Measurements from ENCODE around the gene AGAP1.

Gene AGAP1

DNA sequence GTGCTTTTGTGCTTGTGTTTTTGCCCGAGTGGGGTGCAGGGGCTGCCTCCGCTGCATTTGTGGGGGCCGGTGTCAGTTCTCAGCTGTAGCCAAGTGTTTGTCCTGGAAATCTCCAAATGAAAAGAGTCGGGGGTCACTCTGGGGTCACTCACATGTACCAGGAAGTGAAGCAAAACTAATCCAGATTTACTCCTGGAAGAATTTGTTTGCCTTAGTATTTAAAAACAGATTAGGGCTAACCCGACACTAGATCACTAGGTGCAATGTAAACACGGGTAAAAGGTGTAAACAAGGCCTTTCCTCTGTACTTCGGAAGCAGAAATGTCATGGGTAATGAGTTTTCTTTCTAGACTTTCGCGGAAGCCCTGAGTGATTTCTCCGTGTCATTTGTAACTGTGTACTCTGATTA lies 624.0 kb downstream of the AGAP1 start:
- ChIA-PET POLR2A (no interaction called here), CTCF (no interaction called here)
- no peak for DNase-seq (ENCODE audit: extremely low spot score)
- TF ChIP-seq, protein P1, sequence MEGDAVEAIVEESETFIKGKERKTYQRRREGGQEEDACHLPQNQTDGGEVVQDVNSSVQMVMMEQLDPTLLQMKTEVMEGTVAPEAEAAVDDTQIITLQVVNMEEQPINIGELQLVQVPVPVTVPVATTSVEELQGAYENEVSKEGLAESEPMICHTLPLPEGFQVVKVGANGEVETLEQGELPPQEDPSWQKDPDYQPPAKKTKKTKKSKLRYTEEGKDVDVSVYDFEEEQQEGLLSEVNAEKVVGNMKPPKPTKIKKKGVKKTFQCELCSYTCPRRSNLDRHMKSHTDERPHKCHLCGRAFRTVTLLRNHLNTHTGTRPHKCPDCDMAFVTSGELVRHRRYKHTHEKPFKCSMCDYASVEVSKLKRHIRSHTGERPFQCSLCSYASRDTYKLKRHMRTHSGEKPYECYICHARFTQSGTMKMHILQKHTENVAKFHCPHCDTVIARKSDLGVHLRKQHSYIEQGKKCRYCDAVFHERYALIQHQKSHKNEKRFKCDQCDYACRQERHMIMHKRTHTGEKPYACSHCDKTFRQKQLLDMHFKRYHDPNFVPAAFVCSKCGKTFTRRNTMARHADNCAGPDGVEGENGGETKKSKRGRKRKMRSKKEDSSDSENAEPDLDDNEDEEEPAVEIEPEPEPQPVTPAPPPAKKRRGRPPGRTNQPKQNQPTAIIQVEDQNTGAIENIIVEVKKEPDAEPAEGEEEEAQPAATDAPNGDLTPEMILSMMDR (IDR thresholded peaks at IDR 0.05; ENCODE audit: control extremely low read depth, extremely low read depth, low read depth, missing control alignments) = no peak

DNA sequence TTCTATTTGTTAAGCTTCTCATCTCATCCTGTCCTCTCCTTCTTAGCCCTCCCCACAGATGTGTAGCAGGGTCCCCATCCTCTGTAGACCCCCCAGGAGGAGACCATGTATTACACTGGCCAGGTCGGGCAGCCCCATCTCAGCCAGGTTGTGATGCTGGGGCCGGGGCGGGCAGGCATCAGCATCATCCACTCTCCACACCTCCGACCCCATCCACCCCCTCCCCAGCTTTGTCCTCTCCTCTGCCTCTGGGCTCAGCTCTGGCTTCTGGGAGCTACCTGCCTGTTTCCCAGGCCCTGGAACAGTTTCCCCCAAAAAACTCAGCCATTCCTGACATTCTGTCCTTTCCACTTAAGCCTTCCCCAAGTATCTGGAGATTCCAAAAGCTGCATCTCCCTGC lies 625.2 kb downstream of the AGAP1 start:
- TF ChIP-seq, protein P1 (IDR thresholded peaks at IDR 0.05; ENCODE audit: control extremely low read depth, extremely low read depth, low read depth, missing control alignments) = no peak
- CTCF ChIA-PET = no interaction called here
- POLR2A ChIA-PET = no interaction called here
- no peak for DNase-seq (ENCODE audit: extremely low spot score)

DNA sequence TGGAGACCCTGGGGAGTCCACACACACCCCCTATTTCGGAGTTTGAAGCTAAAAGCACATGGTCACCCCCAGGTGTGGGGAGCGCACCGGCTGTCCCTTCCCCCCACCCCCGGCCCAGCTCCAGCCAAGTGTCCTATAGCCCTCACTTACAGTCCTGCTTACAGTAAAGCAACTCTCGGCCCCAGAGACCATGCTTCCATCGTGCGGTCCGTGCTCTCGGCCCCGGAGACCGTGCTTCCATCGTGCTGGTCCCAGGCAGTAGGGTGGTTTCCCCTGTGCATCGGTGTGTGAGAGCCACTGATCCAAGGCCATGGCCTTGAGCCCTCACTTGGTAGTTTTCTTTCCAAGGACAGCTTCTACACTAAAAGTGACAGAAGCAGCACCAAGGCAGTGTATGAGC lies 625.6 kb downstream of the AGAP1 start:
- ChIA-PET POLR2A (no interaction called here), CTCF (no interaction called here)
- TF ChIP-seq, protein P1 (IDR thresholded peaks at IDR 0.05; ENCODE audit: control extremely low read depth, extremely low read depth, low read depth, missing control alignments) = no peak
- no peak for DNase-seq (ENCODE audit: extremely low spot score)

DNA sequence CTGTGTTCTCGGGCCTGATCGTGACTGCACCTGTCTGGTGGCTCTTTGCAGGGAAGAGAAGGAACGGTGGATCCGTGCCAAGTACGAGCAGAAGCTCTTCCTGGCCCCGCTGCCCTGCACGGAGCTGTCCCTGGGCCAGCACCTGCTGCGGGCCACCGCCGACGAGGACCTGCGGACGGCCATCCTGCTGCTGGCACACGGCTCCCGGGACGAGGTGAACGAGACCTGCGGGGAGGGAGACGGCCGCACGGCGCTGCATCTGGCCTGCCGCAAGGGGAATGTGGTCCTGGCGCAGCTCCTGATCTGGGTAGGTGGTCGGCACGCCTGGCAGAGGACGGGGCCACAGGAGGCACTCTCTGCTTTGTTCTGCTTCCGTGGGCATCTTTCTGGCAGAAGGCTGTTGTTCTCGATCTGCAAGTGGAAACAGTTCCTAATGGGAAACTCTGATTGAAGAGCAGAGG lies 626.3 kb downstream of the AGAP1 start:
- TF ChIP-seq, protein P1 (IDR thresholded peaks at IDR 0.05; ENCODE audit: control extremely low read depth, extremely low read depth, low read depth, missing control alignments) = no peak
- POLR2A ChIA-PET = no interaction called here
- CTCF ChIA-PET = no interaction called here

DNA sequence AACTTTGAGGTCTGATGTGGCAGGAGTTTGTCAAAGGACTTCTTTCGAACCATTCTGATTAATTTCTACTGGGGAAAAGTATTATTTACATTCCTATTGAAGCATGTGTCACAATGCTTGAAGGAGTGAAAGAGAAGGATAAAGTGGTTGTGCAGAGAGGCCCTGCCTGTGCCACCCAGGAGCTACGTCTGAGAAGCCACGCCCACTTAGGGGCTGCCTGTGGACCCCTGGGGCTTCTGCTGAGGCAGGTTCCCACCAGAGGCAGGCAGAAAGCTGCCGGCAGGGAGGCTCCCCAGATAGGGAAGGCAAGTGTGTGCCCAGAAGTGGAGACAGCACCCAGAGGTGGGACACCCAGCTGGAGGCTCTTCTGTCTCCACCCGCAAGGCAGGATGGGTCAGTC lies 627.0 kb downstream of the AGAP1 start:
- CTCF ChIA-PET = no interaction called here
- TF ChIP-seq, protein P1 (IDR thresholded peaks at IDR 0.05; ENCODE audit: control extremely low read depth, extremely low read depth, low read depth, missing control alignments) = no peak
- no peak for DNase-seq (ENCODE audit: extremely low spot score)
- POLR2A ChIA-PET = no interaction called here

More for the DNA sequence above, 626.3 kb downstream of the AGAP1 start:
- no peak for DNase-seq (ENCODE audit: extremely low spot score)

DNA sequence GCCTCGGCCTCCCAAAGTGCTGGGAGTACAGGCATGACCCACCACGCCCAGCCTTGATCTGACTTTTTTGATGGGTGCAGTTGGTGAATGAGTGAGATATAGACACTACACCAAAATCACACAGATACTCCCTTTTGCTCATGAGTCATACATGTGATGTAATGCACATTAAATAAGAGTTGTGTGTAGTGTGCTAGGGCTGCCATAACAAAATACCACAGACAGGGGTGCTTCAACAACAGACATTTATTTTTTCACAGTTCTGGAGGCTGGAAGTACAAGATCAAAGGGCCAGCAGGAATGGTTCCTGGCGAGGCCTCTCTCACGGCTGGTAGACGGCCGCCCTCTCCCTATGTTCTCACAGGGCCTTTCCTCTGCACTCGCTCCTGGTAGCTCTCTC lies 627.7 kb downstream of the AGAP1 start:
- DNase-seq (ENCODE audit: extremely low spot score) = no peak
- POLR2A ChIA-PET = no interaction called here
- CTCF ChIA-PET = no interaction called here
- TF ChIP-seq, protein P1 (IDR thresholded peaks at IDR 0.05; ENCODE audit: control extremely low read depth, extremely low read depth, low read depth, missing control alignments) = no peak

DNA sequence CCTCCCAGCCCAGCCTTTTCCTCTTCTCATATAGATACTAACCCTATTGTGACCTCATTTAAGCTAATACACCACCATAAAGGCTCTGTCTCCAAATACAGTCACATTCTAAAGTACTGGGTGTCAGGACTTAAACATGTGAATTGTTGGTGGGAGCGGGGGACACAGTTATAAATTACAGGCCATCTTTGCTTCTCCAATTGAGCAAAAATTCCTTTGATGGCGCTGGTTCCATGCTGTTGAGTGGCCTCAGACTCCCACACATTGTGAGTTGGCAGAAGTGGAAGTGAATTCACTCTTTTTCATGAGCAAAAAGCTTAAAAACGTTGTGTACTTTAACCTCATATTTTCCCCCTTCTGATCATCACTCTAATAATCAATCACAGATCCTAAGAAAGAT lies 628.4 kb downstream of the AGAP1 start:
- ChIA-PET CTCF (no interaction called here), POLR2A (no interaction called here)
- TF ChIP-seq, protein P1 (IDR thresholded peaks at IDR 0.05; ENCODE audit: control extremely low read depth, extremely low read depth, low read depth, missing control alignments) = no peak
- DNase-seq (ENCODE audit: extremely low spot score) = no peak

Data from GM10248 (cell line).